IMR-90 (cell line): ENCODE data around the gene CDKN1A. TPM values are rescaled to one million over a fixed set of nuclear protein-coding genes. Genes with fewer than 3 reads are reported as not detected.

Experiments used
- ATAC-seq: fragments of 200-7000 bp; cut with Tn5 transposase; 2 replicates; pipeline ENCODE4 v1.9.1; 2020; ENCODE audit warnings: low read depth, mild to moderate bottlenecking, moderate library complexity
- BruUV-seq: library from RNA; stranded (reverse); fragments of 400-500 nt; replicated peaks from 2 replicates; lab custom pipeline; 2021; lab: Mats Ljungman, UMichigan
- CTCF ChIA-PET: fragments of 300-600 bp; formaldehyde crosslinking; extraction: SDS; loops from one replicate; lab custom pipeline; 2021; ENCODE audit warnings: antibody characterized with exemption; lab: Yijun Ruan, JAX
- POLR2A ChIA-PET: fragments of 300-600 bp; sonication (Branson Sonifier 250); formaldehyde crosslinking; loops from one replicate; lab custom pipeline; 2022; ENCODE audit warnings: antibody characterized with exemption; ENCODE audit not compliant: unreplicated experiment; lab: Charles Lee
- DNase-seq: peaks from one replicate; pipeline ENCODE4 v3.0.0; 2013
- H2AFZ ChIP-seq: replicated peaks from 2 replicates; pipeline ENCODE3; 2013; ENCODE audit warnings: low read length, mild to moderate bottlenecking; ENCODE audit not compliant: poor library complexity
- H2AK5ac ChIP-seq: 2 replicates; pipeline ENCODE4 v1.6.1; 2013; ENCODE audit warnings: low read depth, low read length, inconsistent platforms
- H2AK9ac ChIP-seq: replicated peaks from 2 replicates; pipeline ENCODE3; 2013; ENCODE audit warnings: mild to moderate bottlenecking, low read depth, low read length, moderate library complexity; ENCODE audit not compliant: poor library complexity
- H2BK120ac ChIP-seq: 2 replicates; pipeline ENCODE4 v1.6.1; 2013; ENCODE audit warnings: low read depth, low read length, inconsistent platforms
- H2BK15ac ChIP-seq: 3 replicates; pipeline ENCODE4 v1.6.1; 2013; ENCODE audit warnings: low read depth, low read length, inconsistent platforms
- H2BK20ac ChIP-seq: 2 replicates; pipeline ENCODE4 v1.6.1; 2013; ENCODE audit warnings: low read depth, mild to moderate bottlenecking, inconsistent platforms, low read length, moderate library complexity
- H2BK5ac ChIP-seq: 2 replicates; pipeline ENCODE4 v1.6.1; 2013; ENCODE audit warnings: mild to moderate bottlenecking, low read depth, low read length, inconsistent platforms; ENCODE audit not compliant: poor library complexity, severe bottlenecking
- H3K14ac ChIP-seq: replicated peaks from 2 replicates; pipeline ENCODE4 v1.6.1; 2013; ENCODE audit warnings: low read depth, low read length, inconsistent platforms
- H3K18ac ChIP-seq: 2 replicates; pipeline ENCODE4 v1.6.1; 2013; ENCODE audit warnings: low read depth, low read length, control low read depth
- H3K23ac ChIP-seq: 2 replicates; pipeline ENCODE4 v1.6.1; 2013; ENCODE audit warnings: low read depth, low read length, inconsistent platforms
- H3K27ac ChIP-seq: 2 replicates; pipeline ENCODE4 v1.5.1; 2013; ENCODE audit warnings: mild to moderate bottlenecking, control low read depth, low read length; ENCODE audit not compliant: insufficient read depth
- H3K27me3 ChIP-seq: 2 replicates; pipeline ENCODE4 v1.6.1; 2013; ENCODE audit warnings: low read length; ENCODE audit not compliant: control insufficient read depth, insufficient read depth
- H3K36me3 ChIP-seq: 2 replicates; pipeline ENCODE4 v1.6.1; 2013; ENCODE audit warnings: low read length, mixed read lengths; ENCODE audit not compliant: control insufficient read depth, insufficient read depth
- H3K4ac ChIP-seq: 2 replicates; pipeline ENCODE4 v1.6.1; 2013; ENCODE audit warnings: low read depth, low read length, inconsistent platforms
- H3K4me1 ChIP-seq: 2 replicates; pipeline ENCODE4 v1.6.1; 2013; ENCODE audit warnings: low read length, mixed read lengths; ENCODE audit not compliant: control insufficient read depth, insufficient read depth
- H3K4me2 ChIP-seq: 2 replicates; pipeline ENCODE4 v1.6.1; 2013; ENCODE audit warnings: low read depth, mild to moderate bottlenecking, control low read depth, low read length, moderate library complexity
- H3K4me3 ChIP-seq: 2 replicates; pipeline ENCODE4 v1.5.1; 2013; ENCODE audit warnings: low read depth, mild to moderate bottlenecking, control low read depth, low read length, moderate library complexity; ENCODE audit not compliant: insufficient read depth
- H3K56ac ChIP-seq: 2 replicates; pipeline ENCODE4 v1.6.1; 2013; ENCODE audit warnings: low read length, inconsistent platforms; ENCODE audit not compliant: insufficient read depth; ENCODE audit errors: extremely low read depth
- H3K79me1 ChIP-seq, 2 experiments: 2 replicates each; pipeline ENCODE4 v1.6.1; 2013; ENCODE audit warnings: low read length in 2 of 2, inconsistent platforms in 1 of 2, low read depth in 1 of 2
- H3K9ac ChIP-seq: 2 replicates; pipeline ENCODE4 v1.6.1; 2013; ENCODE audit warnings: low read depth, low read length, control low read depth
- H3K9me1 ChIP-seq: 2 replicates; pipeline ENCODE4 v1.6.1; 2013; ENCODE audit warnings: low read length, inconsistent platforms; ENCODE audit not compliant: insufficient read depth
- H3K9me3 ChIP-seq: 2 replicates; pipeline ENCODE4 v1.6.1; 2013; ENCODE audit warnings: low read length; ENCODE audit not compliant: control insufficient read depth, insufficient read depth
- H4K20me1 ChIP-seq: 2 replicates; pipeline ENCODE4 v1.6.1; 2013; ENCODE audit warnings: low read length, inconsistent platforms; ENCODE audit not compliant: insufficient read depth
- H4K5ac ChIP-seq: 2 replicates; pipeline ENCODE4 v1.6.1; 2013; ENCODE audit warnings: mild to moderate bottlenecking, low read depth, low read length, control low read depth
- H4K8ac ChIP-seq, 2 experiments: 2 replicates each; pipeline ENCODE4 v1.6.1; 2013; ENCODE audit warnings: low read depth in 2 of 2, low read length in 2 of 2, control low read depth in 1 of 2, inconsistent platforms in 1 of 2
- H4K91ac ChIP-seq: 2 replicates; pipeline ENCODE4 v1.6.1; 2013; ENCODE audit warnings: low read depth, low read length, inconsistent platforms; ENCODE audit not compliant: insufficient read depth
- BHLHE40 ChIP-seq: fragments of 150-350 bp; IDR thresholded peaks from 2 replicates; pipeline ENCODE4 v1.6.1; 2016; ENCODE audit warnings: mild to moderate bottlenecking, low read depth, low read length
- CEBPB ChIP-seq: IDR thresholded peaks from 2 replicates; pipeline ENCODE4 v1.6.1; 2012; ENCODE audit warnings: low read depth, low read length, improper control_type of control experiment
- CHD1 ChIP-seq: IDR thresholded peaks from 2 replicates; pipeline ENCODE4 v1.6.1; 2012; ENCODE audit warnings: low read depth, low read length, improper control_type of control experiment
- ELK1 ChIP-seq: fragments of 150-350 bp; IDR thresholded peaks from 2 replicates; pipeline ENCODE4 v1.6.1; 2016; ENCODE audit warnings: low read depth, mild to moderate bottlenecking, low read length, moderate library complexity, borderline replicate concordance
- FOS ChIP-seq: fragments of 150-350 bp; IDR thresholded peaks from 2 replicates; pipeline ENCODE4 v1.6.1; 2016; ENCODE audit warnings: low read depth, low read length
- MAFK ChIP-seq: IDR thresholded peaks from 2 replicates; pipeline ENCODE4 v1.6.1; 2012; ENCODE audit warnings: low read depth, low read length, improper control_type of control experiment
- MAZ ChIP-seq: IDR thresholded peaks from 2 replicates; pipeline ENCODE4 v1.6.1; 2012; ENCODE audit warnings: low read depth, mild to moderate bottlenecking, low read length, improper control_type of control experiment, moderate library complexity, borderline replicate concordance
- MXI1 ChIP-seq: IDR thresholded peaks from 2 replicates; pipeline ENCODE4 v1.6.1; 2012; ENCODE audit warnings: low read depth, mild to moderate bottlenecking, low read length, moderate library complexity, borderline replicate concordance
- NFE2L2 ChIP-seq: fragments of 150-350 bp; IDR thresholded peaks from 2 replicates; pipeline ENCODE4 v1.6.1; 2016; ENCODE audit warnings: low read depth, mild to moderate bottlenecking, low read length
- POLR2A ChIP-seq: IDR thresholded peaks from 2 replicates; pipeline ENCODE4 v1.6.1; 2012; ENCODE audit warnings: mild to moderate bottlenecking, low read depth, low read length
- RAD21 ChIP-seq: IDR thresholded peaks from 2 replicates; pipeline ENCODE4 v1.6.1; 2012; ENCODE audit warnings: low read length, improper control_type of control experiment
- RCOR1 ChIP-seq: IDR thresholded peaks from 2 replicates; pipeline ENCODE4 v1.6.1; 2012; ENCODE audit warnings: mild to moderate bottlenecking, low read length, improper control_type of control experiment; ENCODE audit not compliant: insufficient replicate concordance
- RFX5 ChIP-seq: IDR thresholded peaks from 2 replicates; pipeline ENCODE4 v1.8.0; 2012; ENCODE audit warnings: low read depth, mild to moderate bottlenecking, low read length, moderate library complexity
- SMC3 ChIP-seq: fragments of 150-350 bp; IDR thresholded peaks from 2 replicates; pipeline ENCODE4 v1.6.1; 2016; ENCODE audit warnings: low read depth, mild to moderate bottlenecking, antibody characterized with exemption, low read length, moderate library complexity
- USF2 ChIP-seq: fragments of 150-350 bp; IDR thresholded peaks from 2 replicates; pipeline ENCODE4 v1.6.1; 2017; ENCODE audit warnings: mild to moderate bottlenecking, antibody characterized with exemption, low read length, low read depth
- WGBS, 2 experiments: methylation state at CpG; one replicate each; pipeline versions ENCODE4 v1.1.5 to v1.1.7; 2013; ENCODE audit warnings: missing lambda C conversion rate in 2 of 2; ENCODE audit not compliant: insufficient read length in 1 of 2; ENCODE audit errors: extremely low coverage in 2 of 2; 5-methylcytosine and 5-hydroxymethylcytosine counted together
- dilution Hi-C: fragments of 300-500 bp; cut with HindIII; formaldehyde crosslinking; loops from one replicate; pipeline ENCODE4 v1.14.3; 2018; ENCODE audit warnings: low sequenced_read_pairs; ENCODE audit not compliant: unreplicated experiment
- in situ Hi-C: fragments of 300-500 bp; cut with MboI; formaldehyde crosslinking; loops from 3 replicates; pipeline ENCODE4 v1.14.3; 2019; ENCODE audit warnings: low sequenced_read_pairs, inconsistent platforms, mixed read lengths
- intact Hi-C: fragments of 100-400 bp; cut with micrococcal nuclease; formaldehyde crosslinking; loops from 2 replicates; pipeline ENCODE4 v1.10.0; 2022
- polyA plus RNA-seq, 3 experiments: library from polyadenylated mRNA; depleted of rRNA; stranded (reverse); fragments of >200 nt; gene quantifications; 2 replicates each; pipeline ENCODE4 v1.2.3, GENCODE V29; 2012; ENCODE audit warnings: low replicate concordance in 1 of 3
- total RNA-seq: library from RNA; depleted of rRNA; stranded (reverse); fragments of >200 nt; gene quantifications from 2 replicates; pipeline ENCODE4 v1.2.3, GENCODE V29; 2012

CDKN1A gene
- total and polyA plus RNA-seq, 2 of the 4 experiments (the other 2 are of a cell fraction), result 155 to 576 TPM

- H4K8ac ChIP-seq, result no peak overlapping the region
- no TSS peak for BruUV-seq
- no peaks in the 10 kb centered on the region for H3K79me1 ChIP-seq
- no peak overlapping the region for H3K23ac ChIP-seq
- no peaks in the 10 kb centered on the region for H3K36me3 ChIP-seq
- ChIA-PET CTCF (no interaction called here), POLR2A (no interaction called here)
- H3K14ac ChIP-seq, result no peak overlapping the region
- H3K4ac ChIP-seq, result no peak overlapping the region
- no peaks in the 10 kb centered on the region for H3K9me3 ChIP-seq
- no peak overlapping the region for H2BK5ac ChIP-seq
- H4K91ac ChIP-seq, result no peak overlapping the region
- H3K27me3 ChIP-seq, result peaks cover 36% of the 10 kb centered on the region
- no peak overlapping the region for H3K56ac ChIP-seq
- dilution Hi-C loops (no loop called here), in situ Hi-C loops (loop anchor here (5.0 kb wide), 1 partner anchor 98 kb away; no protein-coding TSS in a partner anchor), intact Hi-C loops (no loop called here)
- H4K5ac ChIP-seq, result no peak overlapping the region
- H2AFZ ChIP-seq, result no peak overlapping the region
- no peak overlapping the region for H2BK120ac ChIP-seq
- no peak overlapping the region for H3K27ac ChIP-seq
- H3K9ac ChIP-seq, result no peak overlapping the region
- DNase-seq (no peak), ATAC-seq (no peak)
- H2BK20ac ChIP-seq, result no peak overlapping the region
- no CpG with 5 or more reads among the region's 11 CpGs for WGBS, 2 experiments
- H3K9me1 ChIP-seq, result no peaks in the 10 kb centered on the region
- H2AK5ac ChIP-seq, result no peak overlapping the region
- H2AK9ac ChIP-seq, result no peak overlapping the region
- no peak overlapping the region for H3K4me3 ChIP-seq
- no peak overlapping the region for H2BK15ac ChIP-seq
- no peak overlapping the region for H3K18ac ChIP-seq
- H3K4me1 ChIP-seq, result no peaks in the 10 kb centered on the region
- peaks cover 5% of the 10 kb centered on the region; the same call in 1 of the 2 replicates for H4K20me1 ChIP-seq
- no peak overlapping the region for H3K4me2 ChIP-seq
- no peak for TF ChIP-seq RFX5
- no peak for TF ChIP-seq BHLHE40
- TF ChIP-seq ELK1, result no peak
- no peak for TF ChIP-seq FOS
- TF ChIP-seq NFE2L2, result no peak
- no peak for TF ChIP-seq MAZ
- TF ChIP-seq RCOR1, result no peak
- TF ChIP-seq MXI1, result no peak
- no peak for TF ChIP-seq CHD1
- TF ChIP-seq USF2, result no peak
- TF ChIP-seq CEBPB, result no peak
- no peak for TF ChIP-seq SMC3
- no peak for TF ChIP-seq RAD21
- TF ChIP-seq POLR2A, result no peak
- no peak for TF ChIP-seq MAFK
Measured at GRCh38 chr6:36720251-36721141, 42.0 kb downstream of the CDKN1A start.
